WERI-Rb-1 (cell line): ENCODE results near the gene NT5C3A.
A peak's percentile ranks its signal among the peaks of the same experiment; 100 is the strongest.
"Not testable (repeated sequence)": the region's sequence is repeated elsewhere in the genome, so short reads cannot be mapped to it uniquely, and the experiment has no call there.

ENCODE experiments used
- DNase-seq: peaks from one replicate; pipeline ENCODE4 v3.0.0-alpha.2; 2020
- H3K27ac ChIP-seq: fragments of 250-450 bp; sonication (Bioruptor Pico); 2 replicates; pipeline ENCODE4 v1.5.1; 2020; ENCODE audit warnings: mild to moderate bottlenecking, moderate library complexity
- H3K27me3 ChIP-seq: fragments of 250-450 bp; sonication (Bioruptor Pico); 2 replicates; pipeline ENCODE4 v1.5.1; 2021; ENCODE audit warnings: mild to moderate bottlenecking, low read depth, moderate library complexity; ENCODE audit not compliant: insufficient read depth, severe bottlenecking
- H3K36me3 ChIP-seq: fragments of 250-450 bp; sonication (Bioruptor Pico); 2 replicates; pipeline ENCODE4 v1.5.1; 2020; ENCODE audit warnings: mild to moderate bottlenecking, moderate library complexity
- H3K4me3 ChIP-seq: 2 replicates; pipeline ENCODE4 v1.5.1; 2011; ENCODE audit warnings: low read depth, mild to moderate bottlenecking, control low read depth, low read length
- H3K9me3 ChIP-seq: fragments of 250-450 bp; sonication (Bioruptor Pico); 2 replicates; pipeline ENCODE4 v1.5.1; 2021; ENCODE audit warnings: mild to moderate bottlenecking, moderate library complexity; ENCODE audit not compliant: severe bottlenecking
- CTCF ChIP-seq: IDR thresholded peaks from 2 replicates; pipeline ENCODE4 v1.5.1; 2011; ENCODE audit warnings: low read depth, mild to moderate bottlenecking, control low read depth, inconsistent platforms, low read length

The NT5C3A gene

GRCh38 chr7:32964461-32965159 is 98.0 kb downstream of the NT5C3A start:
- not testable (repeated sequence) for H3K4me3 ChIP-seq, H3K27ac ChIP-seq, H3K27me3 ChIP-seq, H3K36me3 ChIP-seq, DNase-seq, H3K9me3 ChIP-seq
- peak; percentile 33; the same call in 1 of the 2 replicates for TF ChIP-seq CTCF
